Measurements from ENCODE around the gene TUBB6. TPM values are rescaled to one million over a fixed set of nuclear protein-coding genes. Genes with fewer than 3 reads are reported as not detected.
A peak's percentile ranks its signal among the peaks of the same experiment; 100 is the strongest.

TUBB6 gene
- total RNA-seq, 5 donors from 2014 or later (not counting 1 experiment from before 2014, with no cell fraction given) = 0.40 to 4.9 (median 0.96) TPM

DNA sequence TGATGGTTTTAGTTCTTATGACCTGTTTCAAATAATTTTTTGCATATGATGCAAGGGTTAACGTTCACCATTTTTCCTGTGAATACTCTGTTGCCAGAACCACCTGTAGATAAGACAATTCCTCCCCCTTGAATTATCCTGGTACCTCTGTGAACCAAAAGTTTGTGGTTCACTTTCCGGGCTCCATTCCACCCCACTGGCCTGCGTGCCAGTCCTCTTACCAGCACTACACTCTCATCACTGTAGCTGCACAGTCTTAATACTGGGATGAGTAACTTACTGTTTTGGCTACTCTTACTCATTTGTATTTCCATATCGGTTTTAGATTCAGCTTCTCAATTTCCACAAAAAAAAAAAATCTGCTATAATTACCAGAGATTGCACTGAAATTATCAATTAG lies 34.6 kb downstream of the TUBB6 start:
- ChIA-PET POLR2A (no interaction called here), CTCF (no interaction called here)
- no CpG with 5 or more reads among the region's 4 CpGs for WGBS (ENCODE audit: insufficient coverage)
- Histone ChIP-seq H3K36me3 (ENCODE audit: control insufficient read depth in 2 of 2, extremely low read depth in 1 of 2, insufficient read depth in 1 of 2, low read length in 1 of 2) (peaks cover 28 to 56% of the 10 kb centered on the region in 2 donors), H3K4me1 (ENCODE audit: control insufficient read depth in 1 of 2, extremely low read depth in 1 of 2, insufficient read depth in 2 of 2, low read length in 2 of 2) (no peaks in the 10 kb centered on the region), H3K27me3 (replicated peaks in 1 of 2; ENCODE audit: control insufficient read depth in 2 of 2, extremely low read depth in 1 of 2, insufficient read depth in 2 of 2, low read length in 1 of 2) (no peaks in the 10 kb centered on the region), H3K27ac (ENCODE audit: low read length) (no peak overlapping the region), H3K9me3 (no peaks in the 10 kb centered on the region), H3K4me3 (ENCODE audit: control insufficient read depth in 1 of 2, extremely low read depth in 1 of 2, low read length in 1 of 2) (no peak overlapping the region)
- no peaks in the 10 kb centered on the region for H3K27me3 Mint-ChIP-seq
- H3K36me3 Mint-ChIP-seq = peaks cover 46% of the 10 kb centered on the region
- no peak for DNase-seq
- no peak overlapping the region for H3K27ac Mint-ChIP-seq
- no peak overlapping the region for H3K4me3 Mint-ChIP-seq
- ATAC-seq (replicated peaks in 1 of 4) = no peak
- peaks cover 0 to 6% (median 0%) of the 10 kb centered on the region in 3 donors for H3K4me1 Mint-ChIP-seq
- no peaks in the 10 kb centered on the region for H3K9me3 Mint-ChIP-seq

DNA sequence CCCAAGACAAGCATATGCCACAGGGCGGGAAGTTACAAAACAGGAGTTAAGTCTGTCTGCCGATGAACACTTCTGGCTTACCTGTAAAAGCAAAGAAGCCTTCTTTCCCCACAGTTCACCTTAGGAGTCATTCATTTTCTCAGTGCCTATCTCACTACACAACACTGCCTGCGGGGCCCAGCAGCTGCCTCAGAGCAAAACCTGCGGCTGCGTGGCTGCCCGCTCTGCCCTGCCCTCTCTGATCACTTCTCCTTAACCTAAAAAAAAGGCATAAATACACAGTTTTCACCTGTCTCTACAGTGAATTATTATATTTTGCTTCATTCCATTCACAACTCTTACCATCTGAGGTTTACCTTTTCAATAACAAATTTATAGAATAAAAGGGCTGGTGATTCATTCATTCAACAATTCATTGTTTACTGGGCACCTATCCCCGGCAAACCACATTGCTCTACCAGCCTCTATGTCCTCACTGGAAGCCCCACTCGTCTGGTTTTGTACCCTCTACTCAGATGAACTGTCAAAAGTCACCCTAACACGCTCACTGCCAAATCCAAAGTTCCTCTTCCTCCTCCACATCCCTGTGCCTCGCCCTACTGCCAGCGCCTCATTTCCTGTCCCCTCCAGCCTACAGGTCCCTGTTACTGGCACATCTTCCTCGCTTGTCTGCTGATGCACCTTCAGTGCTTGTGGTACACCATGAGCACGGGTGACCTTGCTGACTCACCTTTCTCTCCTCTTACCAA lies 37.6 kb downstream of the TUBB6 start:
- H3K4me1 Mint-ChIP-seq = peaks cover 0 to 6% (median 0%) of the 10 kb centered on the region in 3 donors
- Histone ChIP-seq H3K36me3 (ENCODE audit: control insufficient read depth in 2 of 2, extremely low read depth in 1 of 2, insufficient read depth in 1 of 2, low read length in 1 of 2) (peaks cover 31 to 64% of the 10 kb centered on the region in 2 donors), H3K27ac (ENCODE audit: low read length) (no peak overlapping the region), H3K9me3 (no peaks in the 10 kb centered on the region), H3K27me3 (replicated peaks in 1 of 2; ENCODE audit: control insufficient read depth in 2 of 2, extremely low read depth in 1 of 2, insufficient read depth in 2 of 2, low read length in 1 of 2) (no peaks in the 10 kb centered on the region), H3K4me3 (ENCODE audit: control insufficient read depth in 1 of 2, extremely low read depth in 1 of 2, low read length in 1 of 2) (no peak overlapping the region), H3K4me1 (ENCODE audit: control insufficient read depth in 1 of 2, extremely low read depth in 1 of 2, insufficient read depth in 2 of 2, low read length in 2 of 2) (no peaks in the 10 kb centered on the region)
- H3K27ac Mint-ChIP-seq = peak overlapping the region in 1 of 2 donors; percentile 36
- H3K9me3 Mint-ChIP-seq = no peaks in the 10 kb centered on the region
- DNase-seq (no peak), ATAC-seq (replicated peaks in 1 of 4) (no peak)
- H3K36me3 Mint-ChIP-seq = peaks cover 54% of the 10 kb centered on the region
- POLR2A ChIA-PET = no interaction called here
- CTCF ChIA-PET = no interaction called here
- H3K27me3 Mint-ChIP-seq = no peaks in the 10 kb centered on the region
- 89% methylated on average over 13 of the region's 13 CpGs for WGBS (ENCODE audit: insufficient coverage)
- no peak overlapping the region for H3K4me3 Mint-ChIP-seq

DNA sequence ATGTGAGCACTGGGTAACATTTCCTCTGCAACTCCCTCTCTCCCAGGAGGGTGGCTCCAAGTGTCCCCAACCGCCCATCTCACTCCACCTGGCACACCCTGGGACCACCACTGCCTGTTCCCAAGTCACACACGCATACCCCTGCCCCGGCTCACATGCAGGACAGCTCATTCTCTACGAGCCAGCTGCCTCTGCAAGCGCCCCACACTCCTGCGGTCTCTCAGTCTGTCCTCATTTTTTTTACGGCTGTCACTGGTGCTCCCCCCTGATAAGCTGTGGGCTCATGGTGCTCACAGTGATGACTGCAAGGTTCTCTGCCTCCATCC lies 38.2 kb downstream of the TUBB6 start:
- ATAC-seq (replicated peaks in 1 of 4) (no peak), DNase-seq (no peak)
- Histone ChIP-seq H3K9me3 (no peaks in the 10 kb centered on the region), H3K27ac (ENCODE audit: low read length) (no peak overlapping the region), H3K4me3 (ENCODE audit: control insufficient read depth in 1 of 2, extremely low read depth in 1 of 2, low read length in 1 of 2) (no peak overlapping the region), H3K27me3 (replicated peaks in 1 of 2; ENCODE audit: control insufficient read depth in 2 of 2, extremely low read depth in 1 of 2, insufficient read depth in 2 of 2, low read length in 1 of 2) (no peaks in the 10 kb centered on the region), H3K4me1 (ENCODE audit: control insufficient read depth in 1 of 2, extremely low read depth in 1 of 2, insufficient read depth in 2 of 2, low read length in 2 of 2) (no peaks in the 10 kb centered on the region), H3K36me3 (ENCODE audit: control insufficient read depth in 2 of 2, extremely low read depth in 1 of 2, insufficient read depth in 1 of 2, low read length in 1 of 2) (peaks cover 31 to 65% of the 10 kb centered on the region in 2 donors)
- Mint-ChIP-seq H3K27me3 (no peaks in the 10 kb centered on the region), H3K36me3 (peaks cover 57% of the 10 kb centered on the region), H3K4me3 (no peak overlapping the region), H3K27ac (peak overlapping the region in 1 of 2 donors; percentile 36), H3K9me3 (no peaks in the 10 kb centered on the region), H3K4me1 (peaks cover 0 to 6% (median 0%) of the 10 kb centered on the region in 3 donors)
- POLR2A ChIA-PET = no interaction called here
- CTCF ChIA-PET = no interaction called here
- WGBS (ENCODE audit: insufficient coverage) = 97% methylated on average over 7 of the region's 7 CpGs

DNA sequence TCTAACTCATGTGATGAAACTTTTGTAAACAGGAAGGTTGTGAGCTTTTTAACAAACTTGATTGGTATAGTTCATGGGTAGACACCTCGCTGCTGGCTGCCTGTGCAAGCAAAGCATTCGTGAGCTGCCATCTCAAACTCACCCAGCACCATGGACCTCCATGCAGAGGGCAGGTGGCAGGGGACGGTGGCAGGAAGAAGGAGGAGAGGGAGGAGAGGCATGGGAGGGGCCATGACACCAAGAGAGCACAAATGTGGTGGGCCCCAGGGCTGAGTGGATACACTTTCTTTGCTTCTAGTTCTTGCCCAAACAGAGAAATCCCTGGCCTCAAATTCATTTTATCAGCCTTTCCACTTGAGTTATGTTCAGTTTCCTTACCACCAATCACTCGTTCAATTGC lies 39.9 kb downstream of the TUBB6 start:
- H3K27ac ChIP-seq (ENCODE audit: low read length) = no peak overlapping the region
- peaks cover 0 to 6% (median 0%) of the 10 kb centered on the region in 3 donors for H3K4me1 Mint-ChIP-seq
- no peak overlapping the region for H3K4me3 Mint-ChIP-seq
- no peaks in the 10 kb centered on the region for H3K27me3 ChIP-seq (replicated peaks in 1 of 2; ENCODE audit: control insufficient read depth in 2 of 2, extremely low read depth in 1 of 2, insufficient read depth in 2 of 2, low read length in 1 of 2)
- no peaks in the 10 kb centered on the region for H3K4me1 ChIP-seq (ENCODE audit: control insufficient read depth in 1 of 2, extremely low read depth in 1 of 2, insufficient read depth in 2 of 2, low read length in 2 of 2)
- H3K27ac Mint-ChIP-seq = no peak overlapping the region
- CTCF ChIA-PET = no interaction called here
- H3K4me3 ChIP-seq (ENCODE audit: control insufficient read depth in 1 of 2, extremely low read depth in 1 of 2, low read length in 1 of 2) = no peak overlapping the region
- H3K27me3 Mint-ChIP-seq = no peaks in the 10 kb centered on the region
- DNase-seq (no peak), ATAC-seq (replicated peaks in 1 of 4) (no peak)
- POLR2A ChIA-PET = no interaction called here
- peaks cover 52% of the 10 kb centered on the region for H3K36me3 Mint-ChIP-seq
- peaks cover 31 to 70% of the 10 kb centered on the region in 2 donors for H3K36me3 ChIP-seq (ENCODE audit: control insufficient read depth in 2 of 2, extremely low read depth in 1 of 2, insufficient read depth in 1 of 2, low read length in 1 of 2)
- H3K9me3 Mint-ChIP-seq = no peaks in the 10 kb centered on the region
- no peaks in the 10 kb centered on the region for H3K9me3 ChIP-seq
- WGBS (ENCODE audit: insufficient coverage) = 100% methylated on average over 1 of the region's 4 CpGs

DNA sequence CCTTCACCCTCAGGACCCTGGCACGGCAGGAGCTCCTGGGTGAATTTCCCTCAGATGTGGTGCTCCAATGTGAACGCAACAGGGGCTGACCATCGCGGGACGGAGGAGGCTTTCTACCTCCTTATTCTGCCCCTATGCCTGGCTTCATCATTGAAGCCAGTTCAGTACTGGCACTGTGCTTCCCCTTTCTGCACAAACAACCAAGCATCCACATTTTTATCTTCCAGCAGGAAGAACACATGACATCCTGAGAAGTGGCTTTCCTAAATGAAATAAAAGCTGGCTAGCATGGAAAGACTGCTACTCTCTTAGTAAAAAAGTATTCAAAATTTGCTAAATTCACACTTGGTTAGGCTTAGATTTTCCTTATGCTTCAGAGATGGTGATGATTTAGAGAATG lies 44.1 kb downstream of the TUBB6 start:
- Mint-ChIP-seq H3K4me1 (no peaks in the 10 kb centered on the region), H3K27ac (no peak overlapping the region), H3K4me3 (no peak overlapping the region), H3K27me3 (no peaks in the 10 kb centered on the region), H3K36me3 (peaks cover 51% of the 10 kb centered on the region), H3K9me3 (no peaks in the 10 kb centered on the region)
- CTCF ChIA-PET = interaction anchor here in 1 of 2 donors (1.1 kb wide), 1 partner anchor 27 kb away, joined by 3 read pairs; no protein-coding TSS in a partner anchor
- H3K36me3 ChIP-seq (ENCODE audit: control insufficient read depth in 2 of 2, extremely low read depth in 1 of 2, insufficient read depth in 1 of 2, low read length in 1 of 2) = peaks cover 12 to 68% of the 10 kb centered on the region in 2 donors
- ATAC-seq (replicated peaks in 1 of 4) (no peak), DNase-seq (no peak)
- H3K27ac ChIP-seq (ENCODE audit: low read length) = no peak overlapping the region
- POLR2A ChIA-PET = no interaction called here
- 94% methylated on average over 5 of the region's 5 CpGs for WGBS (ENCODE audit: insufficient coverage)
- H3K4me3 ChIP-seq (ENCODE audit: control insufficient read depth in 1 of 2, extremely low read depth in 1 of 2, low read length in 1 of 2) = no peak overlapping the region
- H3K4me1 ChIP-seq (ENCODE audit: control insufficient read depth in 1 of 2, extremely low read depth in 1 of 2, insufficient read depth in 2 of 2, low read length in 2 of 2) = no peaks in the 10 kb centered on the region
- no peaks in the 10 kb centered on the region for H3K9me3 ChIP-seq
- no peaks in the 10 kb centered on the region for H3K27me3 ChIP-seq (replicated peaks in 1 of 2; ENCODE audit: control insufficient read depth in 2 of 2, extremely low read depth in 1 of 2, insufficient read depth in 2 of 2, low read length in 1 of 2)

DNA sequence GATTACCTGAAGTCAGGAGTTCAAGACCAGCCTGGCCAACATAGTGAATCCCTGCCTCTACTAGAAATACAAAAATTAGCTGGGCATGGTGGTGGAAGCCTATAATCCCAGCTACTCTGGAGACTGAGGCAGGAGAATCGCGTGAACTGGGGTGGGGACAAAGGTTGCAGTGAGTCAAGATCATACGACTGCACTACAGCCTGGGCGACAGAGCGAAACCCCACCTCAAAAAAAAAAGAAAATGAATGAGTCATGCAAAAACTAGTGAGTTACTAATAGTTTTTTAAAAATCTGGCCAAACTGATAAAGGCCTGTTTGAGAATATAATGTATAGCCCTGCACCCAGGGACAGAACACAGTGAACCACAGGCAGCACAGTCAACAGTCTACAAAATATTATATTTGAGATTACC lies 51.5 kb downstream of the TUBB6 start:
- Mint-ChIP-seq H3K4me3 (no peak overlapping the region), H3K9me3 (no peaks in the 10 kb centered on the region), H3K36me3 (peaks cover 62% of the 10 kb centered on the region), H3K4me1 (no peaks in the 10 kb centered on the region), H3K27ac (no peak overlapping the region), H3K27me3 (no peaks in the 10 kb centered on the region)
- peaks cover 10 to 80% of the 10 kb centered on the region in 2 donors for H3K36me3 ChIP-seq (ENCODE audit: control insufficient read depth in 2 of 2, extremely low read depth in 1 of 2, insufficient read depth in 1 of 2, low read length in 1 of 2)
- no peak overlapping the region for H3K4me3 ChIP-seq (ENCODE audit: control insufficient read depth in 1 of 2, extremely low read depth in 1 of 2, low read length in 1 of 2)
- H3K27me3 ChIP-seq (replicated peaks in 1 of 2; ENCODE audit: control insufficient read depth in 2 of 2, extremely low read depth in 1 of 2, insufficient read depth in 2 of 2, low read length in 1 of 2) = no peaks in the 10 kb centered on the region
- DNase-seq = no peak
- no CpG with 5 or more reads among the region's 5 CpGs for WGBS (ENCODE audit: insufficient coverage)
- no peaks in the 10 kb centered on the region for H3K9me3 ChIP-seq
- ATAC-seq (replicated peaks in 1 of 4) = no peak
- no peaks in the 10 kb centered on the region for H3K4me1 ChIP-seq (ENCODE audit: control insufficient read depth in 1 of 2, extremely low read depth in 1 of 2, insufficient read depth in 2 of 2, low read length in 2 of 2)
- H3K27ac ChIP-seq (ENCODE audit: low read length) = no peak overlapping the region
- CTCF ChIA-PET = no interaction called here
- POLR2A ChIA-PET = no interaction called here

Data from T-cell (primary cell).